ENCODE data around the gene CNOT4. TPM values are rescaled to one million over a fixed set of nuclear protein-coding genes. Genes with fewer than 3 reads are reported as not detected.

Gene CNOT4
- total RNA-seq, 3 donors from 2014 or later: 21.6 to 31.6 (median 22.2) TPM

GRCh38 chr7:135553346-135553745 is 43.4 kb upstream of the CNOT4 start:
- H3K27ac ChIP-seq: no peak overlapping the region
- H3K36me3 ChIP-seq: no peaks in the 10 kb centered on the region
- H3K4me1 ChIP-seq: no peaks in the 10 kb centered on the region
- H3K27me3 ChIP-seq: no peaks in the 10 kb centered on the region
- DNase-seq (ENCODE audit: low spot score in 2 of 2): no peak
- H3K4me3 ChIP-seq: no peak overlapping the region
- H3K9me3 ChIP-seq: no peaks in the 10 kb centered on the region
- intact Hi-C loops (cut with DNase I; ENCODE audit: low total_unique reads): no loop called here
- TF ChIP-seq, protein P1, sequence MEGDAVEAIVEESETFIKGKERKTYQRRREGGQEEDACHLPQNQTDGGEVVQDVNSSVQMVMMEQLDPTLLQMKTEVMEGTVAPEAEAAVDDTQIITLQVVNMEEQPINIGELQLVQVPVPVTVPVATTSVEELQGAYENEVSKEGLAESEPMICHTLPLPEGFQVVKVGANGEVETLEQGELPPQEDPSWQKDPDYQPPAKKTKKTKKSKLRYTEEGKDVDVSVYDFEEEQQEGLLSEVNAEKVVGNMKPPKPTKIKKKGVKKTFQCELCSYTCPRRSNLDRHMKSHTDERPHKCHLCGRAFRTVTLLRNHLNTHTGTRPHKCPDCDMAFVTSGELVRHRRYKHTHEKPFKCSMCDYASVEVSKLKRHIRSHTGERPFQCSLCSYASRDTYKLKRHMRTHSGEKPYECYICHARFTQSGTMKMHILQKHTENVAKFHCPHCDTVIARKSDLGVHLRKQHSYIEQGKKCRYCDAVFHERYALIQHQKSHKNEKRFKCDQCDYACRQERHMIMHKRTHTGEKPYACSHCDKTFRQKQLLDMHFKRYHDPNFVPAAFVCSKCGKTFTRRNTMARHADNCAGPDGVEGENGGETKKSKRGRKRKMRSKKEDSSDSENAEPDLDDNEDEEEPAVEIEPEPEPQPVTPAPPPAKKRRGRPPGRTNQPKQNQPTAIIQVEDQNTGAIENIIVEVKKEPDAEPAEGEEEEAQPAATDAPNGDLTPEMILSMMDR (IDR thresholded peaks at IDR 0.05): no peak
- TF ChIP-seq POLR2AphosphoS5 (IDR thresholded peaks at IDR 0.05): no peak
- no peak for TF ChIP-seq POLR2A (IDR thresholded peaks at IDR 0.05)

DNA sequence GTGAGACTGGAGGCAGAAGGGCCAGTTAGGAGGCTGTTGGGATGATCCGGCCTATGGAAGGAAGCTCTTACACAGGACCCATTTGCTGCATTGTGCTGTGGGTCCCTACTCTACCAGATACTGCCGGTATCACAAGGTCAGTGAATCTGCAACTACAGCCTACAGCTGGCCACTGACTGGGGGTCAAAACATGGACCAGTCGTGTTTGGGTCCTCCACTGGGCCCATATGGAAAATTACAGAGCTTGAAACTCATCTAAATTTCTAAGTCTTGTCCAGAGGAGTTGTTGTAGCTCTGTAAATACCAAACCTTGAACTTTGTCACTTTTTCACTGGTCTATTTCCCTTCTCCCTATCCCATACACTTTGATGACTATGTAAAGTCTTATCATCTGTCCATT is 42.2 kb upstream of the CNOT4 start:
- H3K27me3 ChIP-seq: no peaks in the 10 kb centered on the region
- no peak overlapping the region for H3K4me3 ChIP-seq
- no peaks in the 10 kb centered on the region for H3K36me3 ChIP-seq
- no peaks in the 10 kb centered on the region for H3K4me1 ChIP-seq
- no peak for TF ChIP-seq POLR2A (IDR thresholded peaks at IDR 0.05)
- no peak for TF ChIP-seq POLR2AphosphoS5 (IDR thresholded peaks at IDR 0.05)
- TF ChIP-seq, protein P1 (IDR thresholded peaks at IDR 0.05): no peak
- no peak for DNase-seq (ENCODE audit: low spot score in 2 of 2)
- intact Hi-C loops (cut with DNase I; ENCODE audit: low total_unique reads): no loop called here
- H3K27ac ChIP-seq: no peak overlapping the region
- H3K9me3 ChIP-seq: no peaks in the 10 kb centered on the region

DNA sequence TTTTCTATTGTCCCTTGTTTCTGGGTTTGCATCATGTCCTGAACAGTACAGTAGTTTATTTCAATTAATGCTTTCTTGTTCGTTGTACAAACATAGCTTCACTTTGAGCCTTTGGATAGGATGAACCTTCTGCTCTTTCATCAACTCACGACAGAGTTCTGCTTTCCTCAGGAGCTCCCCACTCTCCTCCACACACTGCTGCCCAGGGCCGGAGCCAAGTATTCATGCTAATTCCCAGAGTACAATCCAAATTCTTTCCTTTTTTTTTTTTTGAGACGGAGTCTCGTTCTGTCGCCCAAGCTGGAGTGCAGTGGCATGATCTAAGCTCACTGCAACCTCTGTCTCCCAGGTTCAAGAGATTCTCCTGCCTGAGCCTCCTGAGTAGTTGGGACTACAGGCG is 40.3 kb upstream of the CNOT4 start:
- Histone ChIP-seq H3K27ac (no peak overlapping the region), H3K36me3 (no peaks in the 10 kb centered on the region), H3K4me3 (no peak overlapping the region), H3K4me1 (no peaks in the 10 kb centered on the region), H3K9me3 (peaks cover 0 to 3% of the 10 kb centered on the region in 2 donors), H3K27me3 (no peaks in the 10 kb centered on the region)
- DNase-seq (ENCODE audit: low spot score in 2 of 2): no peak
- intact Hi-C loops (cut with DNase I; ENCODE audit: low total_unique reads): no loop called here
- TF ChIP-seq, protein P1 (IDR thresholded peaks at IDR 0.05): no peak
- TF ChIP-seq POLR2A (IDR thresholded peaks at IDR 0.05): no peak
- no peak for TF ChIP-seq POLR2AphosphoS5 (IDR thresholded peaks at IDR 0.05)

GRCh38 chr7:135541029-135541428 is 31.1 kb upstream of the CNOT4 start:
- H3K27me3 ChIP-seq: no peaks in the 10 kb centered on the region
- intact Hi-C loops (cut with DNase I; ENCODE audit: low total_unique reads): no loop called here
- DNase-seq (ENCODE audit: low spot score in 2 of 2): no peak

GRCh38 chr7:135539629-135540028 is 29.7 kb upstream of the CNOT4 start:
- Histone ChIP-seq H3K36me3 (no peaks in the 10 kb centered on the region), H3K27ac (no peak overlapping the region), H3K4me1 (no peaks in the 10 kb centered on the region), H3K9me3 (no peaks in the 10 kb centered on the region), H3K27me3 (no peaks in the 10 kb centered on the region), H3K4me3 (no peak overlapping the region)
- intact Hi-C loops (cut with DNase I; ENCODE audit: low total_unique reads): no loop called here
- no peak for DNase-seq (ENCODE audit: low spot score in 2 of 2)
- TF ChIP-seq, protein P1 (IDR thresholded peaks at IDR 0.05): no peak
- TF ChIP-seq POLR2A (IDR thresholded peaks at IDR 0.05): no peak
- no peak for TF ChIP-seq POLR2AphosphoS5 (IDR thresholded peaks at IDR 0.05)

More at GRCh38 chr7:135541029-135541428, 31.1 kb upstream of the CNOT4 start:
- Histone ChIP-seq H3K36me3 (no peaks in the 10 kb centered on the region), H3K4me1 (no peaks in the 10 kb centered on the region), H3K9me3 (peaks cover 0 to 3% of the 10 kb centered on the region in 2 donors), H3K27ac (no peak overlapping the region), H3K4me3 (no peak overlapping the region)
- TF ChIP-seq POLR2AphosphoS5 (IDR thresholded peaks at IDR 0.05) (no peak), POLR2A (IDR thresholded peaks at IDR 0.05) (no peak)
- TF ChIP-seq, protein P1 (IDR thresholded peaks at IDR 0.05): no peak

All from breast epithelium (tissue), 4 donors.